Ramos (cell line): ENCODE data around the gene ZSCAN9.

Experiments
- in situ Hi-C: fragments of 300-500 bp; cut with MboI; formaldehyde crosslinking; loops from one replicate; pipeline ENCODE4 v1.14.3; 2022; ENCODE audit warnings: low sequenced_read_pairs; ENCODE audit not compliant: unreplicated experiment

The ZSCAN9 gene

DNA sequence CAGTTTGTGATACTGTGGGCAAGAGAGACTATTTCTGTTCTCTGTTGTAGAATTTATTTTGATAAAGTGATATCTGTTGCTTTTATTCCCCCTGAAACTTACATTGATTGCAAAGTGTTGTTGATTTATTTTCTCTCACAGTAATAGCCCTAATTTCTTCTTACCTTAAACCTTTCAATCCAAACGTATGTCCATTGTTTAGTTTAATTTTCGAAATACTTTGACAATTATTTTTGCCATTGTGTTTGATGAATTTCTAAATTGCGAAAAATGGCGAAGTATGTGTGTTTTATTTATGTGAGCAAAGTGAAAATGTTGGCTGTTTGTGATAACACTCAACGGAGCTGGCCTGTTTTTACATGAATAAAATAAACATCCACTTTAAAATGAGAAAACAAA lies 41.5 kb downstream of the ZSCAN9 start:
- in situ Hi-C loops = no loop called here

DNA sequence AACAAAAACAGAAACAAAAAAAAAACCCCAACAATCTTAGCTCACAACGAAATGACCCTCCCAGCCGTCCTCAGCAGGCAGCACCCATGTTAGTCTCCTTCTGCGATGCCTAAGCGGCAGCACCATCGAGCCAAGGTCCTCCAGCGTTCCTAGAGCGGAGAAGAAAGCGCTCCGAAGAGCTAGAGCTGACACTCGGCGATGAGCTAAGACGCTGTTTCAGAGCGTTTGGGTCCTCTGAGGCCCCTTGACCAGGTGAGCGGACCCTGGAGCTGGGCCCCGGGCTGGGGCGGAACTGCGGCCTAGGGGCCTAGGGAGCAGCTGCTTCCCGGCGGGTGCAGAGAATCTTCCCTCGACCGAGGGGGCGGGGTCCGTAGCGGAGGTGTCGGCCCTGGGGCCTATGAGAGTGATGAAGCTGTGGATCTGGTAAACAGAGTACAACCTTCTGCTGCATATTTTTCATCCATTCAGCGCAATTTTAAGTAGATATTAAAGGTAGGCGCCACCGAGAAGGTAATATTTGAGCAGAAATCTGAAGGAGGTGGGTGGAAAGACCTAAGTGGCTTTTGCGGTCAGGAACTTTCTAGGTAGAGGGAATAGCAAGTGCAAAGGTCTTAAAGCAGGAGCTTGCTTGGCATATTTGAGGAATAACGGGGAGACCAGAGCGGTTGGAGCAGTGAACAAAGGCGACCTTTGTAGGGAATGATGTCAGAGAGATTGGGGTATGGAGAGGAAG lies 42.1 kb downstream of the ZSCAN9 start, which contains the start of gene ZSCAN26:
TSS of gene ZSCAN26 (plus strand) at position 182 of the 733 bp plus-strand sequence. CDS start 4,777 bp downstream, outside the sequence.
- in situ Hi-C loops = no loop called here

DNA sequence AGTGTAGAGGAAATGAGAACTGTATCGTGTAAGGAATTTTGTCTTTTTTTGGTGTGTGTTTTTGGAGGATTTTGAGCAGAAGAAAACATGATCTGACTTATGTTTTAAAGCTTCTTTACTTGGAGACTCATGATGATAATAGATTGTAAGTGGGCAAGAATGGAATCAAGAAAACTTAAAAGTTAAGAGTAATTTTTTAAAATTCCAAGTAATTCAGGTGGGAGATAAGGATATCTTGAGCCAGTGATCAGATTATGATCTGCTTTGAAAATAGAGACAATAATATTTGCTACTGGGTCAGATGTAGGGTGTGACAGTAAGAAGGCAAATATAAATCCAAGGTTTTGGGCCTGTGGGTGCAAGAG lies 42.6 kb downstream of the ZSCAN9 start:
- in situ Hi-C loops = no loop called here

DNA sequence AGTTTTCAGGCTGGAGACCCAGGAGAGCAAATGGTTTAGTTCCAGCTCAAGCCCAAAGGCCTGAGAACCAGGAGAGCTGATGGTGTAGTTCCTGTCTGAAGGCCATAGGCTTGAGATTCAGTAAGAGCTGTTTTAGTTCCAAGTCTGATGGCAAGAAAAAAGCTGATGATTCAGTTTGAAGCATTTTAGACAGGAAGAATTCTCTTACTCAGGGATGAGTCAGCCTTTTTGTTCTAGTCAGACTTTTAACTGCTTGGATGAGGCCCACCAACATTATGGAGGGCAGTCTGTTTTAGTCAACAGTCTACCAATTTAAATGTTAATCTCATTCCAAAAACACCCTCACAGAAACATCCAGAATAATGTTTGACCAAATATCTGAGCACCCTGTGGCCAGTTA lies 44.4 kb downstream of the ZSCAN9 start:
- in situ Hi-C loops = no loop called here

DNA sequence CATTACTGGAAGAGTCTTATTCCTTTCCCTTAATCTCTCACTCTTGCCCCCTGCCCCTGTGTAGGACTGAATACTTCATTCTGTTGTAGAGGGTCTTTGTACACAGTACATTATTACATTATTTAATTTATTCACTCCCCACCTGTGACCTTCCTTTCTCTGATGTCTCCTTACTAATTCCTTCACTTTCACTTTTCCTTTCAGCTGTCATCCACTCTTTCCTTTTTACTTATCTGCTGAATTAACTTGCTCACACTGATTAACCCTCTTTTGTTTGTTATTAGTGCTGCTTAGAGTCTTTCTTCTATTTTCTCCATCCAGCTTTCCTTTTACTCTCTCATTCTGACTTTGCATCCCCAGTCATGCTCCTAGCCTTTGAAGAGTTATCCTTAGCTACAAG lies 49.8 kb downstream of the ZSCAN9 start:
- in situ Hi-C loops = no loop called here

DNA sequence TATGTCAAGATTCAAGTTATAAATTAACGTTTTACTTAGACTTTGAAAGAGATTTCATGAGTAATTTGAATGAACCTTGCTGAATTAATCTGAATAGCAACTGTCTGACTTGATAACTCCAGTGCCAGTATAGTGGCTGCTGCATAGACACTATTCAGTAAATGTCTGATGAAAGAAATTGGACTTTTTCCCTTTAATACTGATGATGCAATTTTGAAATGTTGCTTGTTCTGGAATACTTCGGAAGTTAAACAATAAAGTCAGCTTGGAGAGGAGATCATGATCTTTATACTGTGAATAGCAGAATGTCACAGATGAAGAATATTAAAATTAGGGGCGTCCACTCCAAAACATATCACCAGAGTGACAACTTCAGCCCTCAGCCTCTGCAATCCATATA lies 52.7 kb downstream of the ZSCAN9 start:
- in situ Hi-C loops = no loop called here

DNA sequence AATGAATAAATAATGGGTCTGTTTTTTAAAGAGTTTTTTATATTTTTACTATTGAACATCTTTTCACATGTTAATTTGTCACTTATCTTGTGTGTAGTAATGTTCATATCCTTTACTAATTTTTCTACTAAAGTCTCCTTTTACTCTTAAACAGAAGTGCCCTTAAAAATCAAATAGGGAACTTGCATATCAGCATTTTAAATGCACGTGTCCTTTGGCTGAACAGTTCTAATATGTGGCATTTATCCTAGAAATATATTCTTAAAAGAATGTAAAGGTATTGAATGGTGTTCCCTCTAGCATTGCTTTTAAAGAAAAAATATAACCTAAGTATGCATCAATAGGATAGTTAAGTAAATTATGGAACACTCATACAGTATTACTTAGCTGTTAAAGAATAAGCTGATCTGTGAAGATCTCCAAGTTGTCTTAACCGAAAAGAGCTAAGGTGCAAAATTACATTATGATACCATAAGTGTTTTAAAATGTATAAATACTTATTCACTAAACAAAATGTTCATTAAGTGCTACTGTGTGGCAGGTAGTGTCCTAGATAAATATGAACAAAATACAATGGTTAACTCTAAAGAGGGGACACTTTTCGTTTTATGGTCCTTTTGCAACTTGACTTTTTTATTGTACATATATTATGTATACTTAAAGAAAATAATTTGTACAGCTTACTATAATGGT lies 55.7 kb downstream of the ZSCAN9 start:
- in situ Hi-C loops = no loop called here

DNA sequence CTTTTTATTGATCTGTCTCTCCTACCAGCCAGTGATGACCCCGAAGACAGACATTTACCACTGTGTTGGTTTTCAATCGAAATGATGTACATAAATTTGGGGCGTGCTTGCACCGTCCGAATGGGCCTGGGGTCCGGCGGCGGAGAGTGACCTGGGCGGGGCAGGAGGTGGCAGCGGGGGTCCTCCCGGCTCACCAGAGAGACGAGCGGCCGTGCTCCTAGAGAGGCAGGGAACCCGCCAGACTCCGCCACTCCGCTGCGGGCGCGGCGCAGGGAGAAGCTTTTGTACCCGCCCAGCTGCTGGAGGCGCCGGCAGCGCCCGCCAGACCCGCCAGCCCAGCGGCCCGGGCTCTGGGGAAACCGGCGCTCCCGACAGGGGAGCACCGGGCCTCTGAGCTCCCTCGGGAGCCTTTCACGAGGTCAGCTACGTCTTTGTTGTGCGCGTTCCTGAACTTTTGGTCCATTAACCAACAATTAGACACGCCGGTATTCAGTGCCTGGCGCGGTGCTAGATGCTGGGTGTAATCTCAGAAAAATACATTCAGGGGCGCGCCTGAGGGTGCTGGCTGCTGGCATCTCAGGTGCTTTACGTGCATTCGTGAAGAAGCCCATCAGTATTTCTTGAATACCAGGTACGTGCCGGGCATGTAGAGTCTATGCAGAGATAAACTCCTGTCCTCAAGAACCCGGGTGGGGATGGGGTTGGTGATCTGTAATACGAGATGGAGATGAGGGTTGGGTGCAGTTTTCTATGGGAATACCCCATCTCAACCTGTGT lies 56.4 kb downstream of the ZSCAN9 start, which contains the start of gene PGBD1:
TSS of gene PGBD1 (plus strand) at position 285 of the 777 bp plus-strand sequence. CDS start 2,242 bp downstream, outside the sequence.
- in situ Hi-C loops = no loop called here

DNA sequence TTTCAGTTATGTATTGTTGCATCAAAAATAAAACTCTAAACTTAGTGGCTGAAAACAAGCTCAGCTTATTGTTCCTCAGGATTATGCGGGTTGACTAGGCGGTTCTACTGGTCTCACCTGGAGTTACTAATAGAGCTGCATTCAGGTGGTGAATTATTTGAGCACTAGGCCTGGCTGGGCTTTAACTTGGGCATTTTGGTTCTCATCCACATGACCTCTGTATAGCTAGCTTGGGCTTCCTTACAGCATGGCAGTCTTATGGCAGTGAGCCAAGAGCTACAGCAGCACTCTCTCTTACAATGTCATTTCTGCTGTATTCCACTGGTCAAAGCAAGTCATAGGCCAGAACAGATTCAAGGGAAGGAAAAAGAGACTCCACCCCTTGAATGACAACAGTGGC lies 57.9 kb downstream of the ZSCAN9 start:
- in situ Hi-C loops = no loop called here
